ENCODE data around the gene GALNT2. TPM values are rescaled to one million over a fixed set of nuclear protein-coding genes. Genes with fewer than 3 reads are reported as not detected.

GALNT2 gene
- total and polyA plus RNA-seq, 4 experiments from 2014 or later, result 11.5 to 20.9 (median 15.8) TPM

GRCh38 chr1:230292689-230293389 lies 225.8 kb downstream of the GALNT2 start:
- intact Hi-C loops (cut with micrococcal nuclease), result no loop called here
- Histone ChIP-seq H3K9me3 (ENCODE audit: control insufficient read depth in 1 of 2, low read length in 2 of 2) (no peaks in the 10 kb centered on the region), H3K4me3 (ENCODE audit: low read length in 2 of 2) (no peak overlapping the region), H3K36me3 (ENCODE audit: insufficient read depth, low read length) (no peaks in the 10 kb centered on the region), H3K27me3 (ENCODE audit: insufficient read depth, low read length) (peaks cover 4% of the 10 kb centered on the region), H3K27ac (ENCODE audit: low read depth, low read length) (no peak overlapping the region), H3K4me1 (ENCODE audit: insufficient read depth, low read length) (no peaks in the 10 kb centered on the region)
- Mint-ChIP-seq H3K27ac (no peak overlapping the region), H3K36me3 (no peaks in the 10 kb centered on the region), H3K4me1 (peaks cover 0 to 8% (median under 1%) of the 10 kb centered on the region in 4 donors), H3K27me3 (peaks cover 10 to 21% of the 10 kb centered on the region in 2 donors), H3K9me3 (no peaks in the 10 kb centered on the region), H3K4me3 (no peak overlapping the region)
- POLR2A ChIA-PET (ENCODE audit: partially characterized antibody), result no interaction called here
- no peak for DNase-seq
- CTCF ChIA-PET (ENCODE audit: partially characterized antibody), result no interaction called here

GRCh38 chr1:230293390-230293700 lies 226.3 kb downstream of the GALNT2 start:
- Mint-ChIP-seq H3K4me3 (no peak overlapping the region), H3K9me3 (no peaks in the 10 kb centered on the region), H3K36me3 (no peaks in the 10 kb centered on the region), H3K27me3 (peaks cover 10 to 21% of the 10 kb centered on the region in 2 donors), H3K4me1 (peaks cover 0 to 8% (median under 1%) of the 10 kb centered on the region in 4 donors), H3K27ac (no peak overlapping the region)
- POLR2A ChIA-PET (ENCODE audit: partially characterized antibody), result no interaction called here
- Histone ChIP-seq H3K36me3 (ENCODE audit: insufficient read depth, low read length) (no peaks in the 10 kb centered on the region), H3K4me1 (ENCODE audit: insufficient read depth, low read length) (no peaks in the 10 kb centered on the region), H3K4me3 (ENCODE audit: low read length in 2 of 2) (no peak overlapping the region), H3K27me3 (ENCODE audit: insufficient read depth, low read length) (peaks cover 4% of the 10 kb centered on the region), H3K27ac (ENCODE audit: low read depth, low read length) (no peak overlapping the region), H3K9me3 (ENCODE audit: control insufficient read depth in 1 of 2, low read length in 2 of 2) (no peaks in the 10 kb centered on the region)
- DNase-seq, result no peak
- intact Hi-C loops (cut with micrococcal nuclease), result no loop called here
- CTCF ChIA-PET (ENCODE audit: partially characterized antibody), result no interaction called here

- H3K27me3 Mint-ChIP-seq, result peaks cover 10 to 21% of the 10 kb centered on the region in 2 donors
- ChIA-PET POLR2A (ENCODE audit: partially characterized antibody) (no interaction called here), CTCF (ENCODE audit: partially characterized antibody) (no interaction called here)
- Histone ChIP-seq H3K27me3 (ENCODE audit: insufficient read depth, low read length) (peaks cover 4% of the 10 kb centered on the region), H3K36me3 (ENCODE audit: insufficient read depth, low read length) (no peaks in the 10 kb centered on the region), H3K9me3 (ENCODE audit: control insufficient read depth in 1 of 2, low read length in 2 of 2) (no peaks in the 10 kb centered on the region), H3K27ac (ENCODE audit: low read depth, low read length) (no peak overlapping the region), H3K4me1 (ENCODE audit: insufficient read depth, low read length) (no peaks in the 10 kb centered on the region), H3K4me3 (ENCODE audit: low read length in 2 of 2) (no peak overlapping the region)
- no peak overlapping the region for H3K27ac Mint-ChIP-seq
- DNase-seq, result no peak
- H3K4me3 Mint-ChIP-seq, result no peak overlapping the region
- H3K36me3 Mint-ChIP-seq, result no peaks in the 10 kb centered on the region
- peaks cover 0 to 3% (median 0%) of the 10 kb centered on the region in 8 donors for H3K9me3 Mint-ChIP-seq
- intact Hi-C loops (cut with micrococcal nuclease), result no loop called here
- peaks cover 0 to 8% (median under 1%) of the 10 kb centered on the region in 4 donors for H3K4me1 Mint-ChIP-seq
These were observed 228.3 kb downstream of the GALNT2 start for GRCh38 chr1:230295367-230295766.

DNA sequence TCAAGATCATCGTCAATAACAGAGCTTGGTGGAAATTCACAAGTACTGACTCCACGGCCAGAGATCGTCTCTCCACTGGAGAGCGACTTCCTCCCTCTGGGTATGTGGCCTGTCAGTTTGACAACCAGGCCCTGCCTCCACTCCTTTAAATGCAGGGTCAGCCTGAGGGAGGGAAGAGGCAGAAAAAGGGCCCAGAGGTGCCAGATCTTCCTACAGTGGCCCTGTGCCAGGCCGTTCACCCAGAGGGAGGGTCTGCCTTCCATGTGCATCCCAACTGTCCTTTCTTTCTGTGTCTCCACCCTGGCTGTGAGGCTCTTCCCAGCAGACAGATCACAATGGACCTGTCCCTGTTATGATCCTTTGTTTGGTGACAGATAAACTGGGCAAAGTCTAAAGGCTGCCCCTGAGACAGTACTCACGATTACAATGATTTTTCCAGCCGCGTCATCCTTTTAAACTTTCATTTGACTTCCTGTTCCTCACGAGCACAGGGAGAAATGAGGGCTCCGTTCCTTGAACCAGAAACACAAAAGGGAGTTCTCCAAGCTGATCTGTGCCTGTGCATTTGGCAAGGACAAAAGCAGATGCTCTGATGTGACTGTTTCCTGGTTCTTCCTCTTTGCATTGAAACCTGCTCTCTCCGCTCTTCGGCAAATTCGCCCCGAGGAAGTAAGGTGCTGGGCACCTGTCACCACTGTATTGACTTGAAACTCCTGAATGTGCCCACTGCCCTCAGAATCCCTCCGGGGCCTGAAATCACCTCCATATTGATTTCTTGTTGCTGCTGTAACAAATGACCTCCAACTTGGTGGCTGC lies 232.4 kb downstream of the GALNT2 start:
- H3K27ac Mint-ChIP-seq, result no peak overlapping the region
- no peak overlapping the region for H3K4me3 ChIP-seq (ENCODE audit: low read length in 2 of 2)
- DNase-seq, result no peak
- CTCF ChIA-PET (ENCODE audit: partially characterized antibody), result no interaction called here
- intact Hi-C loops (cut with micrococcal nuclease), result no loop called here
- peaks cover 0 to 3% (median 0%) of the 10 kb centered on the region in 8 donors for H3K9me3 Mint-ChIP-seq
- no peak overlapping the region for H3K27ac ChIP-seq (ENCODE audit: low read depth, low read length)
- H3K27me3 Mint-ChIP-seq, result peaks cover 4 to 9% of the 10 kb centered on the region in 2 donors
- no peaks in the 10 kb centered on the region for H3K36me3 ChIP-seq (ENCODE audit: insufficient read depth, low read length)
- H3K36me3 Mint-ChIP-seq, result no peaks in the 10 kb centered on the region
- no peaks in the 10 kb centered on the region for H3K4me1 Mint-ChIP-seq
- H3K4me3 Mint-ChIP-seq, result no peak overlapping the region
- no peaks in the 10 kb centered on the region for H3K9me3 ChIP-seq (ENCODE audit: control insufficient read depth in 1 of 2, low read length in 2 of 2)
- H3K4me1 ChIP-seq (ENCODE audit: insufficient read depth, low read length), result no peaks in the 10 kb centered on the region
- H3K27me3 ChIP-seq (ENCODE audit: insufficient read depth, low read length), result no peaks in the 10 kb centered on the region
- POLR2A ChIA-PET (ENCODE audit: partially characterized antibody), result no interaction called here

GRCh38 chr1:230300322-230301301 lies 233.6 kb downstream of the GALNT2 start:
- intact Hi-C loops (cut with micrococcal nuclease), result no loop called here
- Mint-ChIP-seq H3K36me3 (no peaks in the 10 kb centered on the region), H3K4me1 (no peaks in the 10 kb centered on the region), H3K27me3 (peaks cover 3 to 4% of the 10 kb centered on the region in 2 donors), H3K9me3 (peaks cover 0 to 3% (median 0%) of the 10 kb centered on the region in 8 donors), H3K4me3 (no peak overlapping the region), H3K27ac (no peak overlapping the region)
- ChIA-PET POLR2A (ENCODE audit: partially characterized antibody) (no interaction called here), CTCF (ENCODE audit: partially characterized antibody) (no interaction called here)
- Histone ChIP-seq H3K27me3 (ENCODE audit: insufficient read depth, low read length) (no peaks in the 10 kb centered on the region), H3K4me1 (ENCODE audit: insufficient read depth, low read length) (no peaks in the 10 kb centered on the region), H3K4me3 (ENCODE audit: low read length in 2 of 2) (no peak overlapping the region), H3K36me3 (ENCODE audit: insufficient read depth, low read length) (no peaks in the 10 kb centered on the region), H3K27ac (ENCODE audit: low read depth, low read length) (no peak overlapping the region), H3K9me3 (ENCODE audit: control insufficient read depth in 1 of 2, low read length in 2 of 2) (no peaks in the 10 kb centered on the region)
- DNase-seq, result no peak

DNA sequence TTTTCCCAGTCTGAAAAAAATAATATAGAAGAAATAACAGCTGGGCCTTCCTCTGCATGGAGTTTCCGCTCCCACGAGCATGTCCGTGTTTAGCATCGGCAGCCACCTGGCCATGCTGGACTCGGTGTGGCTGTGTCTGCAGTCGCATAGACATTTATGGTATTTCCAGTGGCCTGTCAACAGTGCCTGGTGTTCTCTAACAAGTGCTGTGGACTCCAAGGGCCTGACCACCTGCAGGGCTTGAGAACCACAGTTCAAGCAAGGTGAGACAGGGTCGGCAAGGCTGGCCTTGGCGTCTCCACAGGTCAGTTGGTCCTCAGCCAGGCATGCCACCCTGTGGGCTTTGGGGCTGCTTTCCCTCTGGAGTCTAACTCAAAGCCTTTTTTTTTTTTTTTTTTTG lies 234.3 kb downstream of the GALNT2 start:
- Mint-ChIP-seq H3K36me3 (no peaks in the 10 kb centered on the region), H3K27me3 (peaks cover under 1 to 1% of the 10 kb centered on the region in 2 donors), H3K4me1 (peaks cover 0 to 3% (median 0%) of the 10 kb centered on the region in 4 donors), H3K4me3 (no peak overlapping the region), H3K9me3 (peaks cover 0 to 3% (median 0%) of the 10 kb centered on the region in 8 donors), H3K27ac (no peak overlapping the region)
- no peaks in the 10 kb centered on the region for H3K36me3 ChIP-seq (ENCODE audit: insufficient read depth, low read length)
- H3K27me3 ChIP-seq (ENCODE audit: insufficient read depth, low read length), result no peaks in the 10 kb centered on the region
- H3K4me3 ChIP-seq (ENCODE audit: low read length in 2 of 2), result no peak overlapping the region
- ChIA-PET POLR2A (ENCODE audit: partially characterized antibody) (no interaction called here), CTCF (ENCODE audit: partially characterized antibody) (interaction anchor here (1.2 kb wide), 1 partner anchor 133 kb away, joined by 4 read pairs; no protein-coding TSS in a partner anchor)
- DNase-seq, result no peak
- no peaks in the 10 kb centered on the region for H3K9me3 ChIP-seq (ENCODE audit: control insufficient read depth in 1 of 2, low read length in 2 of 2)
- H3K4me1 ChIP-seq (ENCODE audit: insufficient read depth, low read length), result no peaks in the 10 kb centered on the region
- intact Hi-C loops (cut with micrococcal nuclease), result no loop called here
- no peak overlapping the region for H3K27ac ChIP-seq (ENCODE audit: low read depth, low read length)

DNA sequence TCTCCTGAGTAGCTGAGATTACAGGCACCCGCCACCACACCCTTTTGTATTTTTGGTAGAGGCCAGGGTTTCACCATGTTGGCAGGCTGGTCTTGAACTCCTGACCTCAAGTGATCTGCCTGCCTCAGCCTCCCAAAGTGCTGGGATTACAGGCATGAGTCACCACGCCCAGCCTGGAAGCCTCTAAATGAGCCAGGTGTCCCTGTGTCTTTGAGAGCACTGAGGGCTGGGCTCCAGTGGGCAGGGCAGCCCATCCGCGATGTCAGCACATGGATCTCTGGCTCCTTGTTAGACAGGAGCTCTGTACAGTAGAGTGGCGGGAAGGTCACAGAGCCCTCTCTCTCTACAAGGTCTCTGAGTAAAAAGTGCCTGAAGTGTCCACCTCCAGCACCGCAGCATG lies 234.8 kb downstream of the GALNT2 start:
- no peaks in the 10 kb centered on the region for H3K36me3 ChIP-seq (ENCODE audit: insufficient read depth, low read length)
- H3K4me1 ChIP-seq (ENCODE audit: insufficient read depth, low read length), result no peaks in the 10 kb centered on the region
- Mint-ChIP-seq H3K36me3 (no peaks in the 10 kb centered on the region), H3K9me3 (peaks cover 0 to 3% (median 0%) of the 10 kb centered on the region in 8 donors), H3K27ac (no peak overlapping the region), H3K4me1 (peaks cover 0 to 3% (median 0%) of the 10 kb centered on the region in 4 donors), H3K4me3 (no peak overlapping the region), H3K27me3 (peaks cover 0 to 1% of the 10 kb centered on the region in 2 donors)
- ChIA-PET CTCF (ENCODE audit: partially characterized antibody) (interaction anchor here (1.2 to 5.1 kb wide), 2 partner anchors 134 to 640 kb away, joined by 4 to 25 read pairs; no protein-coding TSS in a partner anchor), POLR2A (ENCODE audit: partially characterized antibody) (no interaction called here)
- H3K27me3 ChIP-seq (ENCODE audit: insufficient read depth, low read length), result no peaks in the 10 kb centered on the region
- no peaks in the 10 kb centered on the region for H3K9me3 ChIP-seq (ENCODE audit: control insufficient read depth in 1 of 2, low read length in 2 of 2)
- no peak overlapping the region for H3K4me3 ChIP-seq (ENCODE audit: low read length in 2 of 2)
- H3K27ac ChIP-seq (ENCODE audit: low read depth, low read length), result no peak overlapping the region
- no peak for DNase-seq
- intact Hi-C loops (cut with micrococcal nuclease), result no loop called here

Measured in CD4-positive, alpha-beta memory T cell (primary cell).